Umbilical cord (tissue), 2 donors: ENCODE measurements around the gene GALNTL6. TPM values are rescaled to one million over a fixed set of nuclear protein-coding genes. Genes with fewer than 3 reads are reported as not detected.

Source experiments
- DNase-seq: peaks from one replicate; pipeline ENCODE4 v3.0.0-alpha.2; 2015; ENCODE audit warnings: low spot score
- total RNA-seq: library from RNA; depleted of rRNA; stranded (reverse); fragments of >200 nt; gene quantifications from one replicate; pipeline ENCODE4 v1.2.3, GENCODE V29; 2014; ENCODE audit warnings: low replicate concordance; ENCODE audit not compliant: insufficient read depth

Gene GALNTL6
- total RNA-seq, 1 donor from 2014 or later = 6.5 TPM

- DNase-seq = no peak
These were observed 988.8 kb downstream of the GALNTL6 start for GRCh38 chr4:172802032-172802431.

GRCh38 chr4:172806841-172807240, 993.6 kb downstream of the GALNTL6 start:
- no peak for DNase-seq

- no peak for DNase-seq
These were observed 995.0 kb downstream of the GALNTL6 start for GRCh38 chr4:172808196-172808595.

- no peak for DNase-seq
These were observed 996.1 kb downstream of the GALNTL6 start for GRCh38 chr4:172809319-172809718.

DNA sequence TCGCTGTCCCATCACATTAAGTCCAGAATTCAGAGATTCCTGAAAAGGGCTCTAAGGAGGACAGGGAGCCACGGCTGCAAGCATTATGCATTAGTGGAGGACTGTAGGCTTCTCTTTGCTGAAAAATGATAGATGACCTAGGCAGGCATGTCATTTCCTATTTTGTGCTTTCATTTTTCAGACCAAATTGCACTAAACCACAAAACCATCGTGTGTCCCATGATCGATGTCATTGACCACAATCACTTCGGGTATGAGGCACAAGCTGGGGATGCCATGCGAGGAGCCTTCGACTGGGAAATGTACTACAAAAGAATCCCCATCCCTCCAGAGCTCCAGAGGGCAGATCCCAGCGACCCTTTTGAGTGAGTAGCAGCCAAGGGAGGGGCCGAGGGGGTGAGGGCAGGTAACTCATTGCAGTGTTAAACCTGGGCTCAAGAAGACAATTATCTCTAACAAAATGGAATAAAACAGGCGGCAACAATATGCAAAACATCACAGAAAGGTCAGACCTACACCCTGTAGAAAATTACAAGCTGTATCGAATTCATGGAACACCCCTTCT, 1000.2 kb downstream of the GALNTL6 start:
- no peak for DNase-seq

DNA sequence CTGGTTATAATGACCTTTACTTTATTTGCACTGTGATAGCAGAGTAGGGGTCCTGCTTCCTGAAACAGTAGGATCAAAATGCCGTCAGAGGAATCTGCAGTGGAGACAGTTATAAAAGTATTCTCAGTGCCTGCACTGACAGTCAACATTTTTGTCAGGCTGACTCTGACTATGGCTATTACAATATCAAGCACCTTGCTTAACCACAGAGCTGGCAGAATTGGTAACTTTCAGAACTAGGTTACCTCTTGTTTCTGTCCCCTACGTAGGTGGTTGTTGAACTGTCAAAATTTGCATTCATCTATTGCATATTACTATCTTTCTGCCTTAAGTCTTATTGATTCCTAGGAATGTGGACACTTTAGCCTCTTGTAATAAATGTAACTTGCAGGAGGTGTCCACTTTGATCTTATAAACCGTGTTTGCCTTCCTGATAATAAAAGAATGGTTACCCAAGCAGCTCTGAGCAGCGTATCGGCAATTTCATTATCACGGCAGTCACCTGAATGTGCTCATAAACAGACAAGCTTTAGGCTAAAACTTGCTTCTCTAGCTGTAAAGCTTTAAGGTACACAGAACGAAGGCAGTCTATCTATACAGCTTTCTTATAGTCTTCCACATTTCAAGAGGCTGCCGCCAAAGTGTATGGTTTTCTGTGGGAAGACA, 1002.4 kb downstream of the GALNTL6 start:
- DNase-seq = no peak

GRCh38 chr4:172818901-172819300, 1005.7 kb downstream of the GALNTL6 start:
- DNase-seq = no peak

DNA sequence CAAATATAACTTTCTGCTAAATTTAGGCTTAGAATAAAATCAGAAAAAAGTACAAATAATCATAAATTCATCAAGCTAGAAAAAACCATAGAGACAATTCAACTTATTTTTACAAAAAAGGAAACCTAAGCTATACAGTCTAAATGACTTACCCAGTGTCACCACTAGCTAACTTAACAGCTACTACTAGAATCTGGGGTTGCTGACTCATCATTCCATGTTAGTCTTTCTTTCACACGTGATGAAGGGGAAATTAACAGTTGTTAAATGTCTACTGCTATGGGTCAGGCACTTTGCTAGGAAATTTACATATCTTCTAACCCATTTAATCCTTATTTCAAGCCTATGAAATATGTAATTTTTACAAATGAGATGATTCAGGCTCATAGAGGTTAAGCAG, 1006.1 kb downstream of the GALNTL6 start:
- no peak for DNase-seq

- DNase-seq = no peak
These were observed 1009.1 kb downstream of the GALNTL6 start for GRCh38 chr4:172822331-172822730.

GRCh38 chr4:172826346-172826745, 1013.1 kb downstream of the GALNTL6 start:
- DNase-seq = no peak

- no peak for DNase-seq
These were observed 1013.7 kb downstream of the GALNTL6 start for GRCh38 chr4:172826861-172827260.

- peak; percentile 40 for DNase-seq
These were observed 1017.1 kb downstream of the GALNTL6 start for GRCh38 chr4:172830295-172830764.

- no peak for DNase-seq
These were observed 1023.5 kb downstream of the GALNTL6 start for GRCh38 chr4:172836661-172837060.

DNA sequence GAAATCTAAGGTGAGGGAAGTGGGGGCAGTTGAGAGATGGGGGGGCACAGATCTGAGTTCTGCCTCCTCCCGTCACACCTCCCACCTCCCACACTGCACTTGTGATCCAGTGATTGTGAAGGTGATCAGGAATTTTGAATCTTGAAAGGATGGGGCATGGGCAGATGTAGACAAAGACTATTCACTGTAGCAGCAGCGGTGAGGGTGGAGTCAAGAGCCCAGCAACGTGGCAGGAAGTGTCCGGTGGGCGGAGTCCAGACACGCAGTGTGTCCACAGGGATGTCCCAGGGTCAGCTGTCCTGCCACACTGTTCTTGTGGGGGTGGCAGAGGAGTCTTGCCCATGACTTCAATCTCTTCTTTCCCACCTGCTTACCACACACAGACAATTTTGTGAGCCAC, 1024.9 kb downstream of the GALNTL6 start:
- no peak for DNase-seq

- no peak for DNase-seq
These were observed 1025.7 kb downstream of the GALNTL6 start for GRCh38 chr4:172838943-172839342.

- DNase-seq = no peak
These were observed 1029.6 kb downstream of the GALNTL6 start for GRCh38 chr4:172842779-172843178.

DNA sequence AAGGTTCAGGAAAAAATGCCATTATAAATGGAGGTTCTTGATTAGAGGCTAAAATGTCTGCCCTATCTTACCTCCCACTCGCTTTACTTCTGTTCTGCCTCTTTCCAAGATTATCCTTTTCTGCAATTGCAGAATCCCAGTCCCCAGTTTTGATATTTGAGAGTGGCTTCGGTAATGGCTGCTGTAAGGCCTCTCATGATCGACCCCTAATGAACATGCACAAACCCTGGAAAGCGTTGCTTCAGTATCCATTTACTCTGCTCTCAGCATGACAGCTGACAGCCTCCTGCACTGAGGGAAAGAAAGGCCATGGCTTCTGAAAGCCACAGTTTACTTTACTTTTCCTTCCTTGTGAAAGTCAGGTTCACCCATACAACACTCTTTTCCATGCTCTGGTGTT, 1030.0 kb downstream of the GALNTL6 start:
- no peak for DNase-seq

- DNase-seq = no peak
These were observed 1031.4 kb downstream of the GALNTL6 start for GRCh38 chr4:172844556-172844955.

DNA sequence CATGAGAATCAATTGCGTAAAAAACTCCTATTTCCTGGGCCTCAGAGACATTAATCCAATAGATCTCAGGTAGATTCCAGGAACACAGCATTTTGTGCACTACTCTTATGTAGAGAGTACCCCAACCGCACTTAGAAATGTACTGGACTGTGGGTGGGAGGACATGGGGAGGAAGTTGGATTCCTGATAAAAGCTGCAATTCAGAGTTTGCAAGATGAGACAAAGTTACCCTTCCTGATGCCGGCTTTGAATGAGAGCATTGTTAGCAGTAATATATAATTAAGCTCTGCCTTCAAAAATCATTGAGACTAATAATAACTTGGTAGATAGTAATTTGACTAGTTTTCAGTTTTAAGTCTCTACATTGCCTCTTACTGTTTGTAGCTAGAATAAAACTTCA, 1032.1 kb downstream of the GALNTL6 start:
- no peak for DNase-seq

DNA sequence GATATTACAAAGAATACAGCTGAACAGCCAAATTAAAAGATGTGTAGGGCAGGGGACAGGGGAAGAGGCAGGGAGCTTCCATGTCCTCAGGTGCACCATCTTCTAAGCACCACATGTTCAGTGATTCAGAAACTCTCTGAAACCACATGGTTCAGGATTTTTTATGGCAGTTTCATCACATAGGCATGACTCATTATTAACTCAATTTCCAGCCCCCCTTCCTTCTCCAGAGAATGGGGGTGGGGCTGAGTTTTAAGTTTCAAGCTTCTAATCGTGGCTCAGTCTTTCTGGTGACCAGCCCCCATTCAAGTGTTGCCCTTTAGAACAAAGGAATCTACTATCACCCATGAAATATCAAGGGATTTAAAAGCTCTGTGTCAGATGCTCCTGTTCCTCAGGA, 1037.6 kb downstream of the GALNTL6 start:
- DNase-seq = no peak

GRCh38 chr4:172851534-172851933, 1038.3 kb downstream of the GALNTL6 start:
- DNase-seq = no peak

DNA sequence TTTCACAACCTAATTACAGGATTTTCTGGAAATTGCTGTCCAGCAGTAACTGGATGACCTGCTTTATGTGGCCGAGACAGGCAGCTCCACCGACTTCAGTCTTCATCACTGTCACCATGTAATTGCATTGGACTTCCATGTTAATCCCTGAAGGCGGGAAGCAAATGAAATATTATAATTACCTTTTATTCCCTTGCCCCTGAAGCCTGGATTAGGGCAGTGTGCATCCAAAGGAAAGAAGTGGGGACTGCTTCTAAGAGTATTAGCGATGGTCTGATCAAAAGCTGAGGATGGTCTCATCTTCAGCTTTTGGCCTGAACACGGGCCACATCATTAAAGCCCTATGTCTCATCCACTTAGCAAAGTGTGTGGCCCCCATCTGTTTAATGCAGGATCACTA, 1043.8 kb downstream of the GALNTL6 start:
- no peak for DNase-seq

DNA sequence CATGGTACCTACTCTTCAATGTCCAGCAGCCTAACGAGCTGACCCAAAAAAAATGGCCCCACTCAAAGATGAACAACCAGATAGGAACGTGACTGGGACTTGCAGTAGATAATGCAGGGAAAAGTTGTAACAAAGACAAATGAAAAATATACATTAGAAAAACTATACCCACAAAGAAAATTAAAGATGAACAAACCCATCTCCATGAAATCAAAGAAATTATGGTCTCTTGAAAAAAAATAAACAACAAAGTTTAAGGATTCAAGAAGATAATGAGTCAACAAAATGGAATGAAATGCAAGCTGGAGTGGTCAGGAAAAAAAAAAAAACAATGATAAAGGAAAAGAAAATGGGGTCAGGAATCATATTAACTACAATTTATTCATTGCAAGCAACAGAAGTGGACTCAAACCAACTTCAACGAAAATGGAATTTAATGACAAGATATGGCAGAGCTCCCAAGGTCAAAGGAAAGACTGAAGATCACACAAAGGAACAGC, 1045.6 kb downstream of the GALNTL6 start:
- no peak for DNase-seq
